HepG2 (cell line): ENCODE measurements around the gene ZFHX3. TPM values are rescaled to one million over a fixed set of nuclear protein-coding genes. Genes with fewer than 3 reads are reported as not detected.

Experiments
- ARNT2 ChIP-seq: sonication (generic); formaldehyde crosslinking; IDR thresholded peaks from 2 replicates; pipeline ENCODE4 v1.8.0; 2022; ENCODE audit warnings: mild to moderate bottlenecking, low read depth, missing genetic modification reagents, moderate library complexity
- BRD4 ChIP-seq: sonication (generic); formaldehyde crosslinking; IDR thresholded peaks from 2 replicates; pipeline ENCODE4 v1.4.0; 2020; ENCODE audit warnings: missing genetic modification reagents
- NFIC ChIP-seq: IDR thresholded peaks from 2 replicates; pipeline ENCODE4 v1.6.1; 2012; ENCODE audit warnings: mild to moderate bottlenecking, low read length, inconsistent platforms
- ONECUT2 ChIP-seq: sonication (generic); formaldehyde crosslinking; IDR thresholded peaks from 2 replicates; pipeline ENCODE4 v1.4.0; 2020; ENCODE audit warnings: missing genetic modification reagents
- PHB2 ChIP-seq: fragments of 450-650 bp; IDR thresholded peaks from 2 replicates; pipeline ENCODE4 v1.6.1; 2018; ENCODE audit not compliant: partially characterized antibody
- RFX5 ChIP-seq: IDR thresholded peaks from 2 replicates; pipeline ENCODE4 v1.6.1; 2011; ENCODE audit warnings: low read depth, low read length, improper control_type of control experiment
- SALL1 ChIP-seq: sonication (generic); formaldehyde crosslinking; IDR thresholded peaks from 2 replicates; pipeline ENCODE4 v1.8.0; 2022; ENCODE audit warnings: mild to moderate bottlenecking, missing genetic modification reagents
- ZNF367 ChIP-seq: sonication (generic); formaldehyde crosslinking; IDR thresholded peaks from 2 replicates; pipeline ENCODE4 v1.4.0; 2020; ENCODE audit warnings: missing genetic modification reagents, borderline replicate concordance
- polyA plus RNA-seq, 8 experiments: library from polyadenylated mRNA; depleted of rRNA in 3 of 8; stranded (reverse) in 7 of 8; unstranded in 1 of 8; fragments of >200 nt; fragmentation: Illumina TruSeq in 4 of 8; extraction: Trizol in 4 of 8; gene quantifications; 2 replicates each; pipeline versions ENCODE4 v1.2.1 to v1.2.3, GENCODE V29; 2011 to 2016; ENCODE audit warnings: low read depth in 4 of 8, missing spikeins in 1 of 8, mixed read lengths in 1 of 8; ENCODE audit not compliant: insufficient read depth in 1 of 8
- total RNA-seq, 5 experiments: library from RNA; depleted of rRNA; stranded (reverse); fragments of >200 nt; fragmentation: Illumina TruSeq; extraction: Trizol; gene quantifications; 2 replicates each; pipeline ENCODE4 v1.2.3, GENCODE V29; 2016; ENCODE audit warnings: low read depth in 1 of 5
- TF ChIP-seq, protein P1 (sequence below): sonication (generic); formaldehyde crosslinking; IDR thresholded peaks from 2 replicates; pipeline ENCODE4 v1.4.0; 2020; ENCODE audit warnings: missing genetic modification reagents
- TF ChIP-seq, protein P2 (sequence below): sonication (generic); formaldehyde crosslinking; IDR thresholded peaks from 2 replicates; pipeline ENCODE4 v1.4.0; 2020; ENCODE audit warnings: missing genetic modification reagents
- TF ChIP-seq, protein P3 (sequence below): sonication (generic); formaldehyde crosslinking; IDR thresholded peaks from 2 replicates; pipeline ENCODE4 v1.4.0; 2020; ENCODE audit warnings: missing genetic modification reagents
- TF ChIP-seq, protein P4 (sequence below): sonication (generic); formaldehyde crosslinking; IDR thresholded peaks from 2 replicates; pipeline ENCODE4 v1.5.1; 2020; ENCODE audit warnings: mild to moderate bottlenecking, missing genetic modification reagents, moderate library complexity
- TF ChIP-seq, protein P5 (sequence below): sonication (generic); IDR thresholded peaks from 2 replicates; pipeline ENCODE4 v1.6.1; 2016; ENCODE audit warnings: low read depth, borderline replicate concordance
- TF ChIP-seq, protein P6 (sequence below): sonication (generic); formaldehyde crosslinking; IDR thresholded peaks from 2 replicates; pipeline ENCODE4 v1.9.0; 2022; ENCODE audit warnings: missing genetic modification reagents, mild to moderate bottlenecking, borderline replicate concordance

The ZFHX3 gene
- total and polyA plus RNA-seq, 2 of the 13 experiments (the other 11 are each of a cell fraction or from before 2014, with no cell fraction given) = 5.0 to 6.0 TPM

DNA sequence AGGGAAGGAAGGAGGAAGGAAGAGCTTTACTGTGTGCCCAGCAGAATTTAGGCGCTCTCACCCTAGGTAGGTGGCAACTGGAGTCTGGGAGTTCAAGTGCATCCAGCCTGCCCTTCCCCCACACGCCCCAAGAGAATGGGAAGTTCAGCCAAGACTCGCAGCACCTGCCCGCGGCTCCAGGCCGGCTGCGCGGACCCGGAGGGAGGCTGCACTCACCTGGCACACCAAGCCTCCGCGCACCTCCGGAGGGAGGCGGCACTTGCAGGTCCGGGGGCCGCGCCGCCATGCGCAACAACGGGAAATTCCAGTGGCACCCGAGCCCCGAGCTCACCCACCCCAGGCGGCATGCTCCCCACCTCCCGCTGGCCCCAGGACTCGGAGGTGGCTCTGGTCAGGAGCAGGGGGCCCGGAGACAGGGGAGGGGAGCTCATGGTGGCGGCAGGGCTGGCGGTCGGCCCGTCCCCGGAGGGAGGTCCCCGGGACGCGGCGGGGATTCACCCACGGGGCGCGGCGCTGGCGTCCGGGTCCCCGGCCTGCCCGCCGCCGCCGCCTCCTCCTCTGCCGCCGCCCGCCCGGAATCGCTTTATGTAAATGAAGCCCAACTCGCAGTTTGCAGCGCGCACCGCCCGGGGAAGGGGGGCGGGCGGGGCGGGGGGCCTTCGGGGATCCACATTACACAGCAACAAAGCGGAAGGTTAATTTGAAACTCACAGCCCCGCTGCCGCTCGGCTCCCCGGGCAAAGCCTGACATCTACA lies at the start of gene ZFHX3 (continued):
- TF ChIP-seq, protein P1, sequence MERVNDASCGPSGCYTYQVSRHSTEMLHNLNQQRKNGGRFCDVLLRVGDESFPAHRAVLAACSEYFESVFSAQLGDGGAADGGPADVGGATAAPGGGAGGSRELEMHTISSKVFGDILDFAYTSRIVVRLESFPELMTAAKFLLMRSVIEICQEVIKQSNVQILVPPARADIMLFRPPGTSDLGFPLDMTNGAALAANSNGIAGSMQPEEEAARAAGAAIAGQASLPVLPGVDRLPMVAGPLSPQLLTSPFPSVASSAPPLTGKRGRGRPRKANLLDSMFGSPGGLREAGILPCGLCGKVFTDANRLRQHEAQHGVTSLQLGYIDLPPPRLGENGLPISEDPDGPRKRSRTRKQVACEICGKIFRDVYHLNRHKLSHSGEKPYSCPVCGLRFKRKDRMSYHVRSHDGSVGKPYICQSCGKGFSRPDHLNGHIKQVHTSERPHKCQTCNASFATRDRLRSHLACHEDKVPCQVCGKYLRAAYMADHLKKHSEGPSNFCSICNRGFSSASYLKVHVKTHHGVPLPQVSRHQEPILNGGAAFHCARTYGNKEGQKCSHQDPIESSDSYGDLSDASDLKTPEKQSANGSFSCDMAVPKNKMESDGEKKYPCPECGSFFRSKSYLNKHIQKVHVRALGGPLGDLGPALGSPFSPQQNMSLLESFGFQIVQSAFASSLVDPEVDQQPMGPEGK = peak; percentile 71
- 0 out of 2 replicates have a peak, but pooled peaks have one; percentile 63 for TF ChIP-seq ZNF367 (CRISPR knock-in tag)
- peak; percentile 69 for TF ChIP-seq SALL1 (CRISPR knock-in tag)
- TF ChIP-seq NFIC = no peak
- TF ChIP-seq BRD4 (CRISPR knock-in tag) = peak; percentile 75; the same call in 1 of the 2 replicates
- TF ChIP-seq, protein P2, sequence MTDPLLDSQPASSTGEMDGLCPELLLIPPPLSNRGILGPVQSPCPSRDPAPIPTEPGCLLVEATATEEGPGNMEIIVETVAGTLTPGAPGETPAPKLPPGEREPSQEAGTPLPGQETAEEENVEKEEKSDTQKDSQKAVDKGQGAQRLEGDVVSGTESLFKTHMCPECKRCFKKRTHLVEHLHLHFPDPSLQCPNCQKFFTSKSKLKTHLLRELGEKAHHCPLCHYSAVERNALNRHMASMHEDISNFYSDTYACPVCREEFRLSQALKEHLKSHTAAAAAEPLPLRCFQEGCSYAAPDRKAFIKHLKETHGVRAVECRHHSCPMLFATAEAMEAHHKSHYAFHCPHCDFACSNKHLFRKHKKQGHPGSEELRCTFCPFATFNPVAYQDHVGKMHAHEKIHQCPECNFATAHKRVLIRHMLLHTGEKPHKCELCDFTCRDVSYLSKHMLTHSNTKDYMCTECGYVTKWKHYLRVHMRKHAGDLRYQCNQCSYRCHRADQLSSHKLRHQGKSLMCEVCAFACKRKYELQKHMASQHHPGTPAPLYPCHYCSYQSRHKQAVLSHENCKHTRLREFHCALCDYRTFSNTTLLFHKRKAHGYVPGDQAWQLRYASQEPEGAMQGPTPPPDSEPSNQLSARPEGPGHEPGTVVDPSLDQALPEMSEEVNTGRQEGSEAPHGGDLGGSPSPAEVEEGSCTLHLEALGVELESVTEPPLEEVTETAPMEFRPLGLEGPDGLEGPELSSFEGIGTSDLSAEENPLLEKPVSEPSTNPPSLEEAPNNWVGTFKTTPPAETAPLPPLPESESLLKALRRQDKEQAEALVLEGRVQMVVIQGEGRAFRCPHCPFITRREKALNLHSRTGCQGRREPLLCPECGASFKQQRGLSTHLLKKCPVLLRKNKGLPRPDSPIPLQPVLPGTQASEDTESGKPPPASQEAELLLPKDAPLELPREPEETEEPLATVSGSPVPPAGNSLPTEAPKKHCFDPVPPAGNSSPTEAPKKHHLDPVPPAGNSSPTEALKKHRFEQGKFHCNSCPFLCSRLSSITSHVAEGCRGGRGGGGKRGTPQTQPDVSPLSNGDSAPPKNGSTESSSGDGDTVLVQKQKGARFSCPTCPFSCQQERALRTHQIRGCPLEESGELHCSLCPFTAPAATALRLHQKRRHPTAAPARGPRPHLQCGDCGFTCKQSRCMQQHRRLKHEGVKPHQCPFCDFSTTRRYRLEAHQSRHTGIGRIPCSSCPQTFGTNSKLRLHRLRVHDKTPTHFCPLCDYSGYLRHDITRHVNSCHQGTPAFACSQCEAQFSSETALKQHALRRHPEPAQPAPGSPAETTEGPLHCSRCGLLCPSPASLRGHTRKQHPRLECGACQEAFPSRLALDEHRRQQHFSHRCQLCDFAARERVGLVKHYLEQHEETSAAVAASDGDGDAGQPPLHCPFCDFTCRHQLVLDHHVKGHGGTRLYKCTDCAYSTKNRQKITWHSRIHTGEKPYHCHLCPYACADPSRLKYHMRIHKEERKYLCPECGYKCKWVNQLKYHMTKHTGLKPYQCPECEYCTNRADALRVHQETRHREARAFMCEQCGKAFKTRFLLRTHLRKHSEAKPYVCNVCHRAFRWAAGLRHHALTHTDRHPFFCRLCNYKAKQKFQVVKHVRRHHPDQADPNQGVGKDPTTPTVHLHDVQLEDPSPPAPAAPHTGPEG (CRISPR knock-in tag) = no peak; the same call in 1 of the 2 replicates
- TF ChIP-seq RFX5 = no peak
- TF ChIP-seq ONECUT2 = 0 out of 2 replicates have a peak, but pooled peaks have one; percentile 18
- TF ChIP-seq, protein P3, sequence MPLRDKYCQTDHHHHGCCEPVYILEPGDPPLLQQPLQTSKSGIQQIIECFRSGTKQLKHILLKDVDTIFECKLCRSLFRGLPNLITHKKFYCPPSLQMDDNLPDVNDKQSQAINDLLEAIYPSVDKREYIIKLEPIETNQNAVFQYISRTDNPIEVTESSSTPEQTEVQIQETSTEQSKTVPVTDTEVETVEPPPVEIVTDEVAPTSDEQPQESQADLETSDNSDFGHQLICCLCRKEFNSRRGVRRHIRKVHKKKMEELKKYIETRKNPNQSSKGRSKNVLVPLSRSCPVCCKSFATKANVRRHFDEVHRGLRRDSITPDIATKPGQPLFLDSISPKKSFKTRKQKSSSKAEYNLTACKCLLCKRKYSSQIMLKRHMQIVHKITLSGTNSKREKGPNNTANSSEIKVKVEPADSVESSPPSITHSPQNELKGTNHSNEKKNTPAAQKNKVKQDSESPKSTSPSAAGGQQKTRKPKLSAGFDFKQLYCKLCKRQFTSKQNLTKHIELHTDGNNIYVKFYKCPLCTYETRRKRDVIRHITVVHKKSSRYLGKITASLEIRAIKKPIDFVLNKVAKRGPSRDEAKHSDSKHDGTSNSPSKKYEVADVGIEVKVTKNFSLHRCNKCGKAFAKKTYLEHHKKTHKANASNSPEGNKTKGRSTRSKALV (CRISPR knock-in tag) = 0 out of 2 replicates have a peak, but pooled peaks have one; percentile 37
- TF ChIP-seq, protein P4, sequence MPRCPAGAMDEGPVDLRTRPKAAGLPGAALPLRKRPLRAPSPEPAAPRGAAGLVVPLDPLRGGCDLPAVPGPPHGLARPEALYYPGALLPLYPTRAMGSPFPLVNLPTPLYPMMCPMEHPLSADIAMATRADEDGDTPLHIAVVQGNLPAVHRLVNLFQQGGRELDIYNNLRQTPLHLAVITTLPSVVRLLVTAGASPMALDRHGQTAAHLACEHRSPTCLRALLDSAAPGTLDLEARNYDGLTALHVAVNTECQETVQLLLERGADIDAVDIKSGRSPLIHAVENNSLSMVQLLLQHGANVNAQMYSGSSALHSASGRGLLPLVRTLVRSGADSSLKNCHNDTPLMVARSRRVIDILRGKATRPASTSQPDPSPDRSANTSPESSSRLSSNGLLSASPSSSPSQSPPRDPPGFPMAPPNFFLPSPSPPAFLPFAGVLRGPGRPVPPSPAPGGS (CRISPR knock-in tag) = peak; percentile 37; the same call in 1 of the 2 replicates
- TF ChIP-seq, protein P5, sequence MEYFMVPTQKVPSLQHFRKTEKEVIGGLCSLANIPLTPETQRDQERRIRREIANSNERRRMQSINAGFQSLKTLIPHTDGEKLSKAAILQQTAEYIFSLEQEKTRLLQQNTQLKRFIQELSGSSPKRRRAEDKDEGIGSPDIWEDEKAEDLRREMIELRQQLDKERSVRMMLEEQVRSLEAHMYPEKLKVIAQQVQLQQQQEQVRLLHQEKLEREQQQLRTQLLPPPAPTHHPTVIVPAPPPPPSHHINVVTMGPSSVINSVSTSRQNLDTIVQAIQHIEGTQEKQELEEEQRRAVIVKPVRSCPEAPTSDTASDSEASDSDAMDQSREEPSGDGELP = no peak
- TF ChIP-seq ARNT2 (CRISPR knock-in tag) = no peak; the same call in 1 of the 2 replicates
- TF ChIP-seq PHB2 = no peak
- TF ChIP-seq, protein P6, sequence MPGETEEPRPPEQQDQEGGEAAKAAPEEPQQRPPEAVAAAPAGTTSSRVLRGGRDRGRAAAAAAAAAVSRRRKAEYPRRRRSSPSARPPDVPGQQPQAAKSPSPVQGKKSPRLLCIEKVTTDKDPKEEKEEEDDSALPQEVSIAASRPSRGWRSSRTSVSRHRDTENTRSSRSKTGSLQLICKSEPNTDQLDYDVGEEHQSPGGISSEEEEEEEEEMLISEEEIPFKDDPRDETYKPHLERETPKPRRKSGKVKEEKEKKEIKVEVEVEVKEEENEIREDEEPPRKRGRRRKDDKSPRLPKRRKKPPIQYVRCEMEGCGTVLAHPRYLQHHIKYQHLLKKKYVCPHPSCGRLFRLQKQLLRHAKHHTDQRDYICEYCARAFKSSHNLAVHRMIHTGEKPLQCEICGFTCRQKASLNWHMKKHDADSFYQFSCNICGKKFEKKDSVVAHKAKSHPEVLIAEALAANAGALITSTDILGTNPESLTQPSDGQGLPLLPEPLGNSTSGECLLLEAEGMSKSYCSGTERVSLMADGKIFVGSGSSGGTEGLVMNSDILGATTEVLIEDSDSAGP (CRISPR knock-in tag) = peak; percentile 17; the same call in 1 of the 2 replicates
